CD4-positive, alpha-beta T cell treated with Interferon alpha-2 for 1 hour (primary cell): ENCODE results near the gene WASHC2A.
A peak's percentile ranks its signal among the peaks of the same experiment; 100 is the strongest.
"Not testable (repeated sequence)": the region's sequence is repeated elsewhere in the genome, so short reads cannot be mapped to it uniquely, and the experiment has no call there.

Experiments
- DNase-seq, 2 donors: peaks; one replicate each; pipeline ENCODE4 v3.0.0-alpha.2; 2020 to 2022

WASHC2A gene

GRCh38 chr10:50067546-50068351, at the start of gene WASHC2A:
Gene WASHC2A (plus strand): TSS chr10:50067954. CDS start chr10:50068006, 52 bp downstream.
- DNase-seq, result peak; percentile 92 to 94

- not testable (repeated sequence) for DNase-seq
Observed at GRCh38 chr10:50019279-50019678, 48.5 kb upstream of the WASHC2A start.

GRCh38 chr10:50020451-50021024, 47.2 kb upstream of the WASHC2A start:
- DNase-seq, result not testable (repeated sequence)

- no peak for DNase-seq
Observed at GRCh38 chr10:50021646-50022045, 46.1 kb upstream of the WASHC2A start.

- not testable (repeated sequence) for DNase-seq
Observed at GRCh38 chr10:50024716-50025383, 42.9 kb upstream of the WASHC2A start.

GRCh38 chr10:50025627-50026026, 42.1 kb upstream of the WASHC2A start:
- no peak for DNase-seq

- DNase-seq, result no peak
Observed at GRCh38 chr10:50027195-50027594, 40.6 kb upstream of the WASHC2A start.

- no peak for DNase-seq
Observed at GRCh38 chr10:50033481-50033880, 34.3 kb upstream of the WASHC2A start.

GRCh38 chr10:50035337-50035736, 32.4 kb upstream of the WASHC2A start:
- DNase-seq, result not testable (repeated sequence)

GRCh38 chr10:50044941-50045664, 22.7 kb upstream of the WASHC2A start:
- no peak for DNase-seq

- DNase-seq, result not testable (repeated sequence)
Observed at GRCh38 chr10:50046457-50046856, 21.3 kb upstream of the WASHC2A start.

GRCh38 chr10:50047594-50047993, 20.2 kb upstream of the WASHC2A start:
- peak in 1 of 2 donors; percentile 28 for DNase-seq

GRCh38 chr10:50051995-50052660, 15.6 kb upstream of the WASHC2A start:
- DNase-seq, result peak in 1 of 2 donors; percentile 16

GRCh38 chr10:50052778-50053376, 14.9 kb upstream of the WASHC2A start:
- DNase-seq, result not testable (repeated sequence)

GRCh38 chr10:50055494-50056292, 12.1 kb upstream of the WASHC2A start:
- DNase-seq, result not testable (repeated sequence)

GRCh38 chr10:50056654-50057053, 11.1 kb upstream of the WASHC2A start:
- not testable (repeated sequence) for DNase-seq

- DNase-seq, result not testable (repeated sequence)
Observed at GRCh38 chr10:50058727-50059126, 9.0 kb upstream of the WASHC2A start.

GRCh38 chr10:50059946-50060345, 7.8 kb upstream of the WASHC2A start:
- DNase-seq, result not testable (repeated sequence)

- DNase-seq, result not testable (repeated sequence)
Observed at GRCh38 chr10:50061548-50061947, 6.2 kb upstream of the WASHC2A start.

GRCh38 chr10:50063100-50063499, 4.7 kb upstream of the WASHC2A start:
- no peak for DNase-seq

- not testable (repeated sequence) for DNase-seq
Observed at GRCh38 chr10:50068352-50068659, 552 bp downstream of the WASHC2A start.
